Activated naive CD8-positive, alpha-beta T cell treated with anti-CD3 and anti-CD28 coated beads, Interleukin-2, amount 50 U/mL, for 24 hours (primary cell): ENCODE measurements around the gene BORCS8.
"Not testable (repeated sequence)": the region's sequence is repeated elsewhere in the genome, so short reads cannot be mapped to it uniquely, and the experiment has no call there.

Source experiments
- ATAC-seq: fragments of 150-1000 bp; cut with Tn5 transposase; one replicate; pipeline ENCODE4 v1.10.0; 2021
- DNase-seq: peaks from one replicate; pipeline ENCODE4 v3.0.0; 2021
- H3K27ac Mint-ChIP-seq: one replicate; pipeline ENCODE4 v1.8.0; 2021; ENCODE audit warnings: mild to moderate bottlenecking, mixed read lengths
- H3K27me3 Mint-ChIP-seq: one replicate; pipeline ENCODE4 v1.8.0; 2021; ENCODE audit warnings: mixed read lengths
- H3K36me3 Mint-ChIP-seq: one replicate; pipeline ENCODE4 v1.8.0; 2021; ENCODE audit warnings: low read depth, mixed read lengths
- H3K4me1 Mint-ChIP-seq: one replicate; pipeline ENCODE4 v1.8.0; 2021; ENCODE audit warnings: mixed read lengths
- H3K4me3 Mint-ChIP-seq: one replicate; pipeline ENCODE4 v1.8.0; 2021; ENCODE audit warnings: mild to moderate bottlenecking, moderate library complexity, mixed read lengths
- H3K9me3 Mint-ChIP-seq: one replicate; pipeline ENCODE4 v1.8.0; 2021; ENCODE audit warnings: mixed read lengths

The BORCS8 gene

GRCh38 chr19:19137556-19138108 is 54.3 kb downstream of the BORCS8 start:
- Mint-ChIP-seq H3K4me3 (peak overlapping the region; percentile 92), H3K27ac (peak overlapping the region; percentile 94), H3K9me3 (no peaks in the 10 kb centered on the region), H3K4me1 (peaks cover 22% of the 10 kb centered on the region), H3K36me3 (peaks cover 9% of the 10 kb centered on the region), H3K27me3 (no peaks in the 10 kb centered on the region)
- DNase-seq (no peak), ATAC-seq (no peak)

GRCh38 chr19:19135713-19136112 is 56.2 kb downstream of the BORCS8 start:
- ATAC-seq, DNase-seq, H3K4me3 Mint-ChIP-seq, H3K27ac Mint-ChIP-seq, H3K9me3 Mint-ChIP-seq, H3K27me3 Mint-ChIP-seq: not testable (repeated sequence)
- Mint-ChIP-seq H3K4me1 (peaks cover 22% of the 10 kb centered on the region), H3K36me3 (peaks cover 15% of the 10 kb centered on the region)

- Mint-ChIP-seq H3K4me3 (no peak overlapping the region), H3K4me1 (peaks cover 22% of the 10 kb centered on the region), H3K36me3 (peaks cover 17% of the 10 kb centered on the region), H3K9me3 (peaks cover 7% of the 10 kb centered on the region), H3K27me3 (no peaks in the 10 kb centered on the region), H3K27ac (no peak overlapping the region)
- DNase-seq: peak; percentile 50
- no peak for ATAC-seq
Observed at GRCh38 chr19:19134687-19135158, 57.2 kb downstream of the BORCS8 start.

GRCh38 chr19:19133985-19134384 is 58.0 kb downstream of the BORCS8 start:
- peaks cover 19% of the 10 kb centered on the region for H3K36me3 Mint-ChIP-seq
- H3K9me3 Mint-ChIP-seq: peaks cover 7% of the 10 kb centered on the region
- peaks cover 22% of the 10 kb centered on the region for H3K4me1 Mint-ChIP-seq
- no peak for DNase-seq
- no peak for ATAC-seq
- no peak overlapping the region for H3K27ac Mint-ChIP-seq
- H3K27me3 Mint-ChIP-seq: no peaks in the 10 kb centered on the region
- H3K4me3 Mint-ChIP-seq: no peak overlapping the region

- no peak overlapping the region for H3K27ac Mint-ChIP-seq
- ATAC-seq: no peak
- no peak for DNase-seq
- peaks cover 24% of the 10 kb centered on the region for H3K36me3 Mint-ChIP-seq
- H3K27me3 Mint-ChIP-seq: no peaks in the 10 kb centered on the region
- peaks cover 11% of the 10 kb centered on the region for H3K4me1 Mint-ChIP-seq
- H3K9me3 Mint-ChIP-seq: peaks cover 7% of the 10 kb centered on the region
- H3K4me3 Mint-ChIP-seq: no peak overlapping the region
Observed at GRCh38 chr19:19132912-19133311, 59.0 kb downstream of the BORCS8 start.

- ATAC-seq (no peak), DNase-seq (no peak)
- no peaks in the 10 kb centered on the region for H3K27me3 Mint-ChIP-seq
- no peak overlapping the region for H3K4me3 Mint-ChIP-seq
- H3K36me3 Mint-ChIP-seq: peaks cover 26% of the 10 kb centered on the region
- peaks cover 3% of the 10 kb centered on the region for H3K4me1 Mint-ChIP-seq
- peaks cover 7% of the 10 kb centered on the region for H3K9me3 Mint-ChIP-seq
- H3K27ac Mint-ChIP-seq: no peak overlapping the region
Observed at GRCh38 chr19:19131989-19132388, 60.0 kb downstream of the BORCS8 start.
